NCI-H748 (cell line): ENCODE results near the gene ARHGEF28.

Experiments used
- DNase-seq: peaks from one replicate; lab custom pipeline; 2025; ENCODE audit not compliant: unreplicated experiment; lab: John Stamatoyannopoulos, UW

The ARHGEF28 gene

DNA sequence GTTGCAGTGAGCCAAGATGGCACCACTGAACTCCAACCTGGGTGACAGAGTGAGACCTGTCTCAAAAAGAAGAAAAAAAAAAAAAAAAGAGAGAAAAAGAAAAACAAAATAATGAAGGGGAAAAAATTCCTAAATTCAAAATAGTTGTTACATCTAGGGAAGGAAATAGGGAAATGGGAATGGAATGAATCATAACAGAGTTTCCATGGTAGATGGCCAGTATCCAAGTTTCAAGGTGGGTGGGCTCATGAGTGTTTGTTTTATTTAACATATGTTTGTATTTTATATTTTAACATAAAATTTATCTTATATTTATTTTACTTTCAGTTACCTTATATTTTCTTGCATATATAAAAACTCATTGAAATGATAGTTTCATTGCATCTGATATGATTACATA, 215.6 kb downstream of the ARHGEF28 start:
- no peak for DNase-seq

GRCh38 chr5:73844165-73844564, 218.2 kb downstream of the ARHGEF28 start:
- no peak for DNase-seq

GRCh38 chr5:73851471-73852181, 225.6 kb downstream of the ARHGEF28 start:
- no peak for DNase-seq

DNA sequence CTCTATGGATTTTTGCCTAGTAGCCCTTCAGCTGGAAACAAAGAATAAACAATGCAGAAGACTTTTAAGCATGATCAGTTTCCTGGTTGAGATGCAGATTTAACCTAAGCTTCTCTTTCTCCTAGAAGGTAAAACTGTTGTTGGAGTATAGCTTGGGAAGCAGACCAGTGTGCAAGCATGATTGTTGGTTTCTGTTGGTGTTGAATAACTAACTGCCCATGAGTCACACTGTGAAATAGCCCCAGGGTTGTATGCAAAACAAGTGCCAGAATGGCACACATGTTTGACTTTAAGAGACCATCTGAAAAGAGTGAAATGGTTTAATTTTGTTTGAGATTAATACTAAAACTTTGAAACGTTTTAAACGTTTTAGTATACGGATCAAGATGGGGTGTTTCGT, 227.1 kb downstream of the ARHGEF28 start:
- peak; percentile 21 for DNase-seq

GRCh38 chr5:73856997-73857396, 231.0 kb downstream of the ARHGEF28 start:
- DNase-seq = no peak

DNA sequence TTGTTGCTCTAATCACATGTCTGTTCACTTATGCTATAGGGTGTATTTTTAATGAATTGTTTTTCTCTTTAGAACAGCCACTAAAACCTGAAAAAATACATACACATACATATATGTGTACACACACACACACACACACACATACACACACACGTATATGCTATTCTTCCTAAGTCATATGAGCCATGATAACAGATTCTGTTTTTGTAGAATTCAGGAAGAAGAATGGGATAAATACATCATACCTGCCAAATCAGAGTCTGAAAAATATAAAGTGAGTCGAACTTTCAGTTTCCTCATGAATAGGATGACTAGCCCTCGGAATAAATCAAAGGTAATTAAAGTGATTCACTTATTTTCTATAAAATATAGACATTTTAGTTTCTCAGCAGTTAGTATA, 231.4 kb downstream of the ARHGEF28 start:
- DNase-seq = no peak

DNA sequence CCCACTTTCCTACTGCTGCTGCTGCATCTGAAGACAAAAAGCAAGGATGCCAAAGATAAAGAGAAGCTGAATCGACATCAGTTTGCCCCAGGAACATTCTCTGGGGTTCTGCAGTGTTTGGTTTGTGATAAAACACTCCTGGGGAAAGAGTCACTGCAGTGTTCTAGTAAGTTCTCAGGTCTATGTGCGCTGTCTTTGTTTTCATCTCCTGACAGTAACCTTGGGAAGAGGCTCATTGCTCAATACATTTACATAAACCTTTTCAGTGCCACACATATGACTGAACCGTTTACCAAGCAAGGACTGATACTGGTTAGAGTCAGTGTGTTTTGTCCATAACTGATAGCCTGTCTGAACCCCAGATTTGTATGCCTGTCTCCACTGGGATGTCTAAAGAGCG, 232.1 kb downstream of the ARHGEF28 start:
- no peak for DNase-seq

GRCh38 chr5:73858776-73859175, 232.8 kb downstream of the ARHGEF28 start:
- no peak for DNase-seq

- no peak for DNase-seq
Observed at GRCh38 chr5:73859696-73860095, 233.7 kb downstream of the ARHGEF28 start.

DNA sequence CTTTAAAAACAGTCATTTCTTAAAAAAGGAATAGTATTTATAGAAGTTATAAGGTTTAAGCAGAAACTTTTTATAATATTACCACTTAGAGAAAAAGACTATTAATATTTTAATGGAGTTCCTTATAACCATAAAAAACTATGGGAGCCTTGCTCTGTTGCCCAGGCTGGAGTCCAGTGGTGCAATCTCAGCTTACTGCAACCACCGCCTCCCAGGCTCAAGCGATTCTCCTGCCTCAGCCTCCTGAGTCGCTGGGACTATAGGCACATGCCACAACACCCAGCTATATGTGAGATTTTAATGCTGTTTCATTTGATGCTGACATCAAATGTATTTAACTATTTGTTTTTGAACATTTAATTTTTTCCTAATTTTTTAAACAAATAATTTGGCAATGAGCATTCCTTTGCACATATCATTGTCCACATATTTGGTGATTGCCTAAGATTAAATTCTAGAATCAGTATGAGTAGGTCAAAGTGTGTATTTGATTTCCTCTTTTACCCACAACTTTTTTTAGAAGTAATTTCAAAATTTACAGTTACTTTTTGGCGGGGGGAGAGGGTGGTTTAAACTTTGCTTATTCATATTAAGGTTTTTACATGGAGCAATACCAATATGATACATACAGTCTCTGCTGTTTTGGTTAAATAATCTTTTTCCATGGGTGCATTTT, 235.5 kb downstream of the ARHGEF28 start:
- no peak for DNase-seq

DNA sequence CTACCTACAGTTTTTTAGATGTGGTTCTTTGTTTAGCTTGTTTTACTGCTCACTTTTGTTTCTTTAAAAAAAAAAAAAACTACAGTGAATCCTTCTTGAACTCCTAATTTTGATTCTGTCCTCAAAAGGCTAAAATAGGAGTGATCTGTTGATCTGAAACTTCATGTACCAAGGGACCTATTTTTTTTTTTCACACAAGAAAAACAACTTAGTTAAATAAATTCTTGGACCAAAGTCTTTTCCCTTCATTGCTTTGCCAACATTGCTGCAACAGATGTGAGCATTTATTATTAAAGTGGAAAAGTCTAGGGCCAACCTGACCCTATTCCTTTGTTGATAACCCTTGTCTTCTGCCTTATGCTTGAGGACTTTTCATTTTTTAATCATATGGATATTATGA, 236.8 kb downstream of the ARHGEF28 start:
- no peak for DNase-seq

- DNase-seq = no peak
Observed at GRCh38 chr5:73863876-73864275, 237.9 kb downstream of the ARHGEF28 start.

- DNase-seq = no peak
Observed at GRCh38 chr5:73865315-73865714, 239.3 kb downstream of the ARHGEF28 start.

DNA sequence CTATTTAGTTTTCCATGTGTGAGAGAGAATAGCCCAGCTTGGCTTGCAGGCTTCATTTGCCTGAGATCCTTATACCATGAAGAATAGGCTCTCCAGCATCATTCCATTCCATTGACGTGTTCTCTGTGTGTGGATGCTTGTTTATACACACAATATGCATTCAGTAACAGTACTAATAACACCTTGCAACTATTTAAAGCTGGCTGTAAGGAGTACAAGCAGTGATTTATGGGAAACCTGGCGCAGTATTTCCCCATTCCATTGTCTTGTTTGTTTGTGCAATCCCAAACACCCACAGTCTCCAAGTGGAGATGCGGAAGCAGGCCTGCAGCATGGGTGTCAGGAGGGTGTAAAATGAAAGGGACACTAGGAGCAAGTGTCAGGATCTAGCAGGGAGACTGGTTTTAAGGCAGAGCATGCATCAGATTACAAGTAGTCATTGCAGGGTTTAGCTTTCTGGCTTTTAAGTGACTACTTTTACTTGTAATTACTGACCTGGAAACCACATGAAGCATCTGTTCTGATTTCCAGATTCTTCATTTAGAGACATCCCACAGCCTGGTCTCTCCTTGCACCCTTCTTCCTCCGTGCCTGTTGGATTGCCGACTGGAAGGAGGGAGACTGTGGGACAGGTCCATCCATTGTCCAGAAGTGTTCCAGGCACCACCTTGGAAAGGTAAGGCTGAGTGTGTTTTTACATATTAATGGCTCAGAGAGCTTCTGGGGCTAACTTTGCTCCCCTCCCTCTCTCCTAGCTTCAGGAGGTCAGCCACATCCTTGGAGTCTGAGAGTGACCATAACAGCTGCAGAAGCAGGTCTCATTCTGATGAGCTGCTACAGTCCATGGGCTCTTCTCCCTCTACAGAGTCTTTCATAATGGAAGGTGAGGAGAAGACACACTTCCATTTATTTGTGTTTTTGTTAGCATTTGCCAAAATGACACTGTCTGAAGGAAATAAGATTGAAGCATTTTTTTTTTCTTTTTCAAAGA, 241.6 kb downstream of the ARHGEF28 start:
- DNase-seq = no peak

- no peak for DNase-seq
Observed at GRCh38 chr5:73883646-73884045, 257.6 kb downstream of the ARHGEF28 start.

DNA sequence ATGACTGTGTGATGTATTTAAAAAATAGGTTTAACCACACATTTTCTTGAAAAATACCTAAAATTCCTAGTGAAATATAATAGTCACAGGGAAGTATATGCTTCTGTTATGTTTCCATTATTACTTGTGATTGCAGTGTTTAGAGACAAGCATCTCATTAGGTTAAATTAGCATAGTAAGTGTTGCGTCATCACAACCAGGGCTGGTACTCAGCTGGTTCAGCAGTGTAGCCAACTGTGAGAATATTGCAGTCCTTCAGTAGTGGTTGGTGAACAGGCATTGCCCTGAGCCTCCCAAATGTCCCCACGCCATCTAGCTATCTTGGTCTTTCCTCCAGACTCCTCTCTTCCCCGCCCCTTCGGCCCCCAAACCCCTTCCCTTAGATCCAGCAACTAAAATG, 261.7 kb downstream of the ARHGEF28 start:
- DNase-seq = no peak

DNA sequence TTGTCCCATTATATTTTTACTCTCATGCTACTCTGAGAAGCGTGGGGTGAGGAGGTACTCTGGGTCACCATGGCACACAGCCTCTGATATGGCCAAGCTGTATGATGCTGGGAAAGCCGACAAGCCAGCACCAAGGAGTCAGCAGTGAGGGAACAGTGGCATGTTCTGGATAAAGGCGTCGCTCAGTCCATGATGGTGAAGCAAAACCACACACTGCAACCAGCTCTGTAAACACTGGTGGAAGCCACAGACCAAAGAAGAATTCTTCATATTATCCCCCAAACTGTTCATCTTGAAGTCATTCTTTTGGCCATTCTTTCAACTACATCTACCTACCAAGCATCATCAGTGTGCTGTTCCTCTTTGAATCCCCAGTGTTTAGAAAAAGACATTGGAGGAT, 264.6 kb downstream of the ARHGEF28 start:
- no peak for DNase-seq

DNA sequence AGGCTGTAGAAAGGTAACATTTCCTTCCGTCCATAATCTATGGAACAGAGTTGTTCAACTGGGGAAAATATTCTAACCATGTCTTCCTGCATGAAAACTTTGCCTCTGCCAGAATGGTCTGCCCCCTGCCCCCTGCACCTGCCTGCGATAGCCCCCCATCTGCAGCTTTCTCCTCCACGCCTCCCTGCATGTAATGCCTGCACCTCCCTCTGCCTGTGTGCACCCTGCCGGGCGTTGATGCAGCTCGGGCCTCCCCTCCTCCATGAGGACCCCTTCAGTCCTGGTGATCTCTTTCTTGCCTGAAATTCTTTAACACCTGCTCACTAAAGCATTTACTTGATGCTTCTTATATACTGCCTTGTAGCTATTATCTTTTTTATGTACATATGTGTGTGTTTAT, 266.2 kb downstream of the ARHGEF28 start:
- no peak for DNase-seq

DNA sequence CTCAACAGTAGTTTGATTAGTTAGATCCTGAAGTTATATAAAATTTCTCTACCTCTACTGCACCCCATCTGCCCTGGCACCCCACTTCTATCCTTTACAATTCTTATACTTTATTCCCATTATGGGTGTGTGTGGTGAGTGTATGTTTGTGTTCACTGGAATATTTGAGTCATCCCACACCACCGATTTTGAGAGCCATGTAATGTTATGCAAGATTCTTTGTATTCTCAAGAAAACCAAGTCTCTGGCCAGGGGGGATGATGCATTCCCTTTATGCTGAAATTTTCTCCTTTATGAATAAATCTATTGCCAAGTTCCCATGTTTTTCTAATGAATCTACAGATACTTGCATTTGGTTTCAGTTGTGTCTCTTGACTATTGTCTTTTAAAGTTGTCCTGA, 266.8 kb downstream of the ARHGEF28 start:
- DNase-seq = no peak

- DNase-seq = no peak
Observed at GRCh38 chr5:73893813-73894212, 267.8 kb downstream of the ARHGEF28 start.

DNA sequence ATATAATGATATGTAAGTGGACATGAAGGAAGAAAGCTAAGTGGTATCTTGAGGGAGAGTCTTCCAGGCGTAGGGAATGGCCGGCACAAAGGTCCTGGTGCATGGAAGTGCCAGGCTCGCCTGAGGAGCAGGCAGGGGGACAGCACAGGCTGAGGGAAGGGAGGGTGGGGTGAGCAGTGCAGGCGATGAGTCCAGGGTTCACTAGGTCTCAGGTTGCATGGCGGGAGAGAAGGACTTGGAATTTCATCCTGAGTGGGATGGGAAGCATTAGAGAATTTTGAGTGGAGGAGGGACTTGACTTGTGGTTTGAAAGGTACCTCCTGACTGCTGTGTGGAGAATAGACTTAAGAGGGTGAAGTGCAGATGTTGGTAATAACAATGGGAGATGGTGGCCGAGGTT, 268.9 kb downstream of the ARHGEF28 start:
- DNase-seq = no peak

GRCh38 chr5:73895471-73895870, 269.5 kb downstream of the ARHGEF28 start:
- DNase-seq = no peak
